PFSK-1 (cell line): ENCODE results near the gene KCNJ4.

Experiments used
- POLR2AphosphoS5 ChIP-seq: IDR thresholded peaks from 2 replicates; pipeline ENCODE4 v1.6.1; 2012; ENCODE audit warnings: low read depth, mild to moderate bottlenecking, control low read depth, low read length, moderate library complexity
- REST ChIP-seq, 2 experiments: IDR thresholded peaks; 2 replicates each; pipeline versions ENCODE4 v1.6.1 to v1.8.0; 2011 to 2012; ENCODE audit warnings: low read depth in 2 of 2, low read length in 2 of 2, control low read depth in 1 of 2, inconsistent platforms in 1 of 2, mild to moderate bottlenecking in 1 of 2, moderate library complexity in 1 of 2; ENCODE audit not compliant: insufficient read depth in 1 of 2
- TAF1 ChIP-seq: IDR thresholded peaks from 2 replicates; pipeline ENCODE4 v1.6.1; 2012; ENCODE audit warnings: low read length, control low read depth, borderline replicate concordance; ENCODE audit not compliant: insufficient read depth

- TF ChIP-seq POLR2AphosphoS5 (no peak), REST (IDR thresholded peaks at IDR 0.05; ENCODE audit: insufficient read depth in 1 of 2, low read depth in 2 of 2, low read length in 2 of 2) (no peak), TAF1 (no peak)
Observed at GRCh38 chr22:38484244-38484643, 29.2 kb upstream of the KCNJ4 start.
